Prostate gland (tissue), 2 donors: ENCODE measurements around the gene WWOX. TPM values are rescaled to one million over a fixed set of nuclear protein-coding genes. Genes with fewer than 3 reads are reported as not detected.

Experiments used
- DNase-seq: peaks from one replicate; pipeline ENCODE4 v3.0.0-alpha.2; 2019; ENCODE audit warnings: low spot score
- H3K27ac ChIP-seq, 2 donors: fragments of 200-600 bp; sonication (generic); 2 replicates each; pipeline ENCODE4 v1.5.1; 2017 to 2019
- H3K27me3 ChIP-seq: fragments of 200-600 bp; sonication (generic); replicated peaks from 2 replicates; pipeline ENCODE4 v1.5.1; 2019; ENCODE audit not compliant: insufficient read depth
- H3K36me3 ChIP-seq, 2 donors: fragments of 200-600 bp; sonication (generic); 1 replicate in 1 of 2; 2 replicates in 1 of 2; pipeline versions ENCODE4 v1.5.1 to v1.8.1; 2017 to 2019
- H3K4me1 ChIP-seq: fragments of 200-600 bp; sonication (generic); replicated peaks from 2 replicates; pipeline ENCODE4 v1.5.1; 2019
- H3K4me3 ChIP-seq, 2 donors: fragments of 200-600 bp; sonication (generic); 2 replicates each; pipeline ENCODE4 v1.5.1; 2017 to 2019
- H3K9me3 ChIP-seq: fragments of 200-600 bp; sonication (generic); 2 replicates; pipeline ENCODE4 v1.5.1; 2017
- CTCF ChIP-seq, 4 experiments: fragments of 200-600 bp in 2 of 4; fragments of 450-650 bp in 2 of 4; sonication (generic) in 2 of 4; IDR thresholded peaks; 1 replicate in 3 of 4; 2 replicates in 1 of 4; pipeline ENCODE4 v1.5.1; 2016 to 2019; ENCODE audit warnings: antibody characterized with exemption in 4 of 4, mild to moderate bottlenecking in 2 of 4, moderate library complexity in 2 of 4
- POLR2A ChIP-seq: fragments of 450-650 bp; IDR thresholded peaks from one replicate; pipeline ENCODE4 v1.6.1; 2016; ENCODE audit warnings: antibody characterized with exemption, mild to moderate bottlenecking
- POLR2AphosphoS5 ChIP-seq: sonication (generic); formaldehyde crosslinking; IDR thresholded peaks from one replicate; pipeline ENCODE4 v1.6.1; 2017; ENCODE audit warnings: antibody characterized with exemption
- WGBS: methylation state at CpG from one replicate; pipeline ENCODE4 v1.1.5; 2018; 5-methylcytosine and 5-hydroxymethylcytosine counted together
- intact Hi-C: fragments of 100-400 bp; cut with DNase I; formaldehyde crosslinking; loops from one replicate; pipeline ENCODE4 v1.14.2; 2022
- total RNA-seq, 2 donors: library from RNA; depleted of rRNA; stranded (reverse); fragments of >200 nt; gene quantifications; one replicate each; pipeline ENCODE4 v1.1.0, GENCODE V29; 2016

Gene WWOX
- total RNA-seq, 2 donors from 2014 or later: 93.2 to 99.4 TPM

- H3K27me3 ChIP-seq: no peaks in the 10 kb centered on the region
- H3K36me3 ChIP-seq: no peaks in the 10 kb centered on the region
- no peak for DNase-seq
- no peaks in the 10 kb centered on the region for H3K9me3 ChIP-seq
- no peak overlapping the region for H3K4me3 ChIP-seq
- intact Hi-C loops: no loop called here
- no peaks in the 10 kb centered on the region for H3K4me1 ChIP-seq
- no peak for TF ChIP-seq POLR2A
- TF ChIP-seq POLR2AphosphoS5: no peak
- TF ChIP-seq CTCF (IDR thresholded peaks at IDR 0.05): no peak
- WGBS: 83% methylated on average over 2 of the region's 2 CpGs
- no peak overlapping the region for H3K27ac ChIP-seq
Measured at GRCh38 chr16:78876671-78877070, 777.2 kb downstream of the WWOX start.

GRCh38 chr16:78877114-78877655 lies 777.7 kb downstream of the WWOX start:
- WGBS: 81% methylated on average over 6 of the region's 6 CpGs
- intact Hi-C loops: no loop called here

DNA sequence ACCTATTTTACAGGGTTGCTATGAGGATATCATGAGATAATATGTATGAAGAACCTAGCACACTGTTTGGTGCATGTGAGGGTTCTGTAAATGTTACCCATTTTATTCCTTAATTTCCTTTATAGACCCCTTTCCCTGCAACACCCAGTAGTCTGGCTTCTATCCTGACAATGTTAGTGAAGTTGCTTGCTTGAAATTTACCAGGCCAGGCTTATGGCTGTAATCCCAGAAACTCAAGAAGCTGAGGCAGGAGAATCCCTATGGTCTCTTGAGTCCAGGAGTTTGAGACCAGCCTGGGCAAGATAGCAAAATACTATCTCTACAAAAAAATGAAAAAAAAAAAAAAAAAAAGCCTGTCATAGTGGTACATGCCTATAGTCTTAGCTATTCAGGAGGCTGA lies 779.1 kb downstream of the WWOX start:
- Histone ChIP-seq H3K9me3 (no peaks in the 10 kb centered on the region), H3K4me1 (no peaks in the 10 kb centered on the region), H3K36me3 (no peaks in the 10 kb centered on the region), H3K27me3 (no peaks in the 10 kb centered on the region), H3K27ac (no peak overlapping the region), H3K4me3 (no peak overlapping the region)
- TF ChIP-seq CTCF (IDR thresholded peaks at IDR 0.05) (no peak), POLR2A (no peak), POLR2AphosphoS5 (no peak)
- no peak for DNase-seq
- intact Hi-C loops: no loop called here

More at GRCh38 chr16:78877114-78877655, 777.7 kb downstream of the WWOX start:
- Histone ChIP-seq H3K27ac (no peak overlapping the region), H3K9me3 (no peaks in the 10 kb centered on the region), H3K4me1 (no peaks in the 10 kb centered on the region), H3K27me3 (no peaks in the 10 kb centered on the region), H3K36me3 (no peaks in the 10 kb centered on the region), H3K4me3 (no peak overlapping the region)
- DNase-seq: no peak
- TF ChIP-seq POLR2A: no peak
- no peak for TF ChIP-seq POLR2AphosphoS5
- TF ChIP-seq CTCF (IDR thresholded peaks at IDR 0.05): no peak

DNA sequence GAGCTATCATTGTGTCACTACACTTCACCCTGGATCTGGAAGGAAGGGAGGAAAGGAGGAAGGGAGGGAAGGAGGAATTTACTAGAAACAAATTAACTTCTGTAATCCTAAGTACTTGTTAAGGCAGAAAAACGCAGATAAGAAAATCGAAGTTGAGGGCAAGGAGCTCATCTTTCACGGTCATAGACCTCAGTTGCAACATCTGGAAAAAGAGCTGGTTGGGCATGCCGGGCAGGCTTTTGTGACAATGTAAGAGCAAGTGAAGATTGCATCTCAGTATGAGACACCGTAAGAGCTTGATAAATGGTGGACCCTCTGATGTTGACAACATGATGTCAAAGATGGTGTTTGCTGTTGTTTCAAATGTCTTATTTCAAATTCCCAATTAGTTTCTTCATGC lies 779.6 kb downstream of the WWOX start:
- WGBS: 91% methylated on average over 5 of the region's 5 CpGs
- intact Hi-C loops: no loop called here

More for the DNA sequence above, 779.6 kb downstream of the WWOX start:
- Histone ChIP-seq H3K36me3 (no peaks in the 10 kb centered on the region), H3K4me3 (no peak overlapping the region), H3K4me1 (no peaks in the 10 kb centered on the region), H3K9me3 (no peaks in the 10 kb centered on the region), H3K27ac (no peak overlapping the region), H3K27me3 (no peaks in the 10 kb centered on the region)
- no peak for DNase-seq
- TF ChIP-seq CTCF (IDR thresholded peaks at IDR 0.05) (no peak), POLR2A (no peak), POLR2AphosphoS5 (no peak)
